VCaP (cell line): ENCODE data around the gene PIGZ.

ENCODE experiments used
- H3K27ac ChIP-seq: fragments of 450-650 bp; 2 replicates; pipeline ENCODE4 v1.5.1; 2017
- CTCF ChIP-seq: fragments of 450-650 bp; conservative IDR thresholded peaks from 2 replicates; pipeline ENCODE4 v1.5.1; 2017; ENCODE audit warnings: mild to moderate bottlenecking, moderate library complexity

Gene PIGZ

GRCh38 chr3:196931828-196932587 is 36.6 kb downstream of the PIGZ start:
- no peak overlapping the region for H3K27ac ChIP-seq
- TF ChIP-seq CTCF: no peak

- no peak overlapping the region for H3K27ac ChIP-seq
- no peak for TF ChIP-seq CTCF
Measured at GRCh38 chr3:196931157-196931556, 37.5 kb downstream of the PIGZ start.

GRCh38 chr3:196927571-196928453 is 40.8 kb downstream of the PIGZ start:
- no peak overlapping the region for H3K27ac ChIP-seq
- no peak for TF ChIP-seq CTCF

GRCh38 chr3:196920733-196921132 is 47.9 kb downstream of the PIGZ start:
- no peak overlapping the region for H3K27ac ChIP-seq
- TF ChIP-seq CTCF: no peak

- no peak for TF ChIP-seq CTCF
- H3K27ac ChIP-seq: no peak overlapping the region
Measured at GRCh38 chr3:196918968-196919367, 49.7 kb downstream of the PIGZ start.

GRCh38 chr3:196916995-196917394 is 51.6 kb downstream of the PIGZ start:
- H3K27ac ChIP-seq: no peak overlapping the region
- no peak for TF ChIP-seq CTCF

- no peak for TF ChIP-seq CTCF
- no peak overlapping the region for H3K27ac ChIP-seq
Measured at GRCh38 chr3:196916221-196916620, 52.4 kb downstream of the PIGZ start.
